HEK293 (cell line): Measurements from ENCODE around the gene PARD3.

Source experiments
- TSHZ1 ChIP-seq: fragments of 450-650 bp; formaldehyde crosslinking; IDR thresholded peaks from 2 replicates; pipeline ENCODE4 v1.5.1; 2016; ENCODE audit warnings: missing biosample characterization, missing genetic modification characterization, borderline replicate concordance
- ZBTB48 ChIP-seq: fragments of 450-650 bp; formaldehyde crosslinking; IDR thresholded peaks from 2 replicates; pipeline ENCODE4 v1.5.1; 2016; ENCODE audit warnings: missing biosample characterization, missing genetic modification characterization
- ZFP69B ChIP-seq: fragments of 450-650 bp; formaldehyde crosslinking; IDR thresholded peaks from 2 replicates; pipeline ENCODE4 v1.5.1; 2016; ENCODE audit warnings: missing biosample characterization, missing genetic modification characterization
- ZIC2 ChIP-seq: fragments of 450-650 bp; formaldehyde crosslinking; IDR thresholded peaks from 2 replicates; pipeline ENCODE4 v1.5.1; 2016; ENCODE audit warnings: missing biosample characterization, missing genetic modification characterization
- ZNF510 ChIP-seq: fragments of 450-650 bp; formaldehyde crosslinking; IDR thresholded peaks from 2 replicates; pipeline ENCODE4 v1.5.1; 2018; ENCODE audit warnings: mild to moderate bottlenecking, missing genetic modification characterization, missing biosample characterization; ENCODE audit not compliant: insufficient replicate concordance
- ZNF549 ChIP-seq: fragments of 450-650 bp; IDR thresholded peaks from 2 replicates; pipeline ENCODE4 v1.5.1; 2018; ENCODE audit warnings: missing biosample characterization, missing genetic modification characterization, mild to moderate bottlenecking, inconsistent platforms, moderate library complexity
- ZNF692 ChIP-seq: fragments of 450-650 bp; formaldehyde crosslinking; IDR thresholded peaks from 2 replicates; pipeline ENCODE4 v1.5.1; 2016; ENCODE audit warnings: missing biosample characterization, missing genetic modification characterization
- ZNF843 ChIP-seq: fragments of 450-650 bp; formaldehyde crosslinking; IDR thresholded peaks from 2 replicates; pipeline ENCODE4 v1.5.1; 2016; ENCODE audit warnings: missing biosample characterization, missing genetic modification characterization
- ZSCAN23 ChIP-seq: fragments of 450-650 bp; formaldehyde crosslinking; IDR thresholded peaks from 2 replicates; pipeline ENCODE4 v1.5.1; 2016; ENCODE audit warnings: missing biosample characterization, missing genetic modification characterization
- ZSCAN5A ChIP-seq: fragments of 450-650 bp; formaldehyde crosslinking; IDR thresholded peaks from 2 replicates; pipeline ENCODE4 v1.5.1; 2016; ENCODE audit warnings: missing biosample characterization, missing genetic modification characterization
- TF ChIP-seq, protein P1 (sequence below): fragments of 450-650 bp; formaldehyde crosslinking; conservative IDR thresholded peaks from 2 replicates; pipeline ENCODE4 v1.5.1; 2016; ENCODE audit warnings: low read depth, missing biosample characterization, missing genetic modification characterization
- TF ChIP-seq, protein P2 (sequence below): fragments of 450-650 bp; formaldehyde crosslinking; IDR thresholded peaks from 2 replicates; pipeline ENCODE4 v1.5.1; 2017; ENCODE audit warnings: missing biosample characterization, missing genetic modification characterization
- TF ChIP-seq, protein P3 (sequence below): fragments of 450-650 bp; formaldehyde crosslinking; conservative IDR thresholded peaks from 2 replicates; pipeline ENCODE4 v1.5.1; 2016; ENCODE audit warnings: low read depth, missing biosample characterization, missing genetic modification characterization
- TF ChIP-seq, protein P4 (sequence below): fragments of 450-650 bp; formaldehyde crosslinking; IDR thresholded peaks from 2 replicates; pipeline ENCODE4 v1.5.1; 2016; ENCODE audit warnings: missing biosample characterization, missing genetic modification characterization
- TF ChIP-seq, protein P5 (sequence below): fragments of 450-650 bp; formaldehyde crosslinking; IDR thresholded peaks from 2 replicates; pipeline ENCODE4 v1.5.1; 2016; ENCODE audit warnings: missing biosample characterization, missing genetic modification characterization
- TF ChIP-seq, protein P6 (sequence below): fragments of 450-650 bp; formaldehyde crosslinking; IDR thresholded peaks from 2 replicates; pipeline ENCODE4 v1.5.1; 2016; ENCODE audit warnings: missing biosample characterization, missing genetic modification characterization

The PARD3 gene

GRCh38 chr10:34139559-34139958 is 675.5 kb downstream of the PARD3 start (continued):
- TF ChIP-seq ZNF843 (tag by site-specific recombination) (peak; percentile 80), TSHZ1 (tag by site-specific recombination) (peak; percentile 82; the same call in 1 of the 2 replicates), ZNF692 (tag by site-specific recombination) (peak; percentile 61; the same call in 1 of the 2 replicates), ZSCAN23 (no peak), ZSCAN5A (tag by site-specific recombination) (no peak), ZNF510 (tag by site-specific recombination) (no peak), ZNF549 (tag by site-specific recombination) (no peak), ZFP69B (tag by site-specific recombination) (0 out of 2 replicates have a peak, but pooled peaks have one; percentile 28), ZIC2 (tag by site-specific recombination) (no peak), ZBTB48 (no peak)
- TF ChIP-seq, protein P1, sequence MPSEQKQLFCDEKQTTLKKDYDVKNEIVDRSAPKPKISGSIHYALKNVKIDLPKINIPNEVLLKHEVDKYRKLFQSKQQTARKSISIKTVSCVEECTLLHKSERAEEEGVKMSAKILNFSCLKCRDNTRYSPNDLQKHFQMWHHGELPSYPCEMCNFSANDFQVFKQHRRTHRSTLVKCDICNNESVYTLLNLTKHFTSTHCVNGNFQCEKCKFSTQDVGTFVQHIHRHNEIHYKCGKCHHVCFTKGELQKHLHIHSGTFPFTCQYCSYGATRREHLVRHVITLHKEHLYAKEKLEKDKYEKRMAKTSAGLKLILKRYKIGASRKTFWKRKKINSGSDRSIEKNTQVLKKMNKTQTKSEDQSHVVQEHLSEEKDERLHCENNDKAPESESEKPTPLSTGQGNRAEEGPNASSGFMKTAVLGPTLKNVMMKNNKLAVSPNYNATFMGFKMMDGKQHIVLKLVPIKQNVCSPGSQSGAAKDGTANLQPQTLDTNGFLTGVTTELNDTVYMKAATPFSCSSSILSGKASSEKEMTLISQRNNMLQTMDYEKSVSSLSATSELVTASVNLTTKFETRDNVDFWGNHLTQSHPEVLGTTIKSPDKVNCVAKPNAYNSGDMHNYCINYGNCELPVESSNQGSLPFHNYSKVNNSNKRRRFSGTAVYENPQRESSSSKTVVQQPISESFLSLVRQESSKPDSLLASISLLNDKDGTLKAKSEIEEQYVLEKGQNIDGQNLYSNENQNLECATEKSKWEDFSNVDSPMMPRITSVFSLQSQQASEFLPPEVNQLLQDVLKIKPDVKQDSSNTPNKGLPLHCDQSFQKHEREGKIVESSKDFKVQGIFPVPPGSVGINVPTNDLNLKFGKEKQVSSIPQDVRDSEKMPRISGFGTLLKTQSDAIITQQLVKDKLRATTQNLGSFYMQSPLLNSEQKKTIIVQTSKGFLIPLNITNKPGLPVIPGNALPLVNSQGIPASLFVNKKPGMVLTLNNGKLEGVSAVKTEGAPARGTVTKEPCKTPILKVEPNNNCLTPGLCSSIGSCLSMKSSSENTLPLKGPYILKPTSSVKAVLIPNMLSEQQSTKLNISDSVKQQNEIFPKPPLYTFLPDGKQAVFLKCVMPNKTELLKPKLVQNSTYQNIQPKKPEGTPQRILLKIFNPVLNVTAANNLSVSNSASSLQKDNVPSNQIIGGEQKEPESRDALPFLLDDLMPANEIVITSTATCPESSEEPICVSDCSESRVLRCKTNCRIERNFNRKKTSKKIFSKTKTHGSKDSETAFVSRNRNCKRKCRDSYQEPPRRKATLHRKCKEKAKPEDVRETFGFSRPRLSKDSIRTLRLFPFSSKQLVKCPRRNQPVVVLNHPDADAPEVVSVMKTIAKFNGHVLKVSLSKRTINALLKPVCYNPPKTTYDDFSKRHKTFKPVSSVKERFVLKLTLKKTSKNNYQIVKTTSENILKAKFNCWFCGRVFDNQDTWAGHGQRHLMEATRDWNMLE (tag by site-specific recombination) = 0 out of 2 replicates have a peak, but pooled peaks have one; percentile 29
- TF ChIP-seq, protein P2, sequence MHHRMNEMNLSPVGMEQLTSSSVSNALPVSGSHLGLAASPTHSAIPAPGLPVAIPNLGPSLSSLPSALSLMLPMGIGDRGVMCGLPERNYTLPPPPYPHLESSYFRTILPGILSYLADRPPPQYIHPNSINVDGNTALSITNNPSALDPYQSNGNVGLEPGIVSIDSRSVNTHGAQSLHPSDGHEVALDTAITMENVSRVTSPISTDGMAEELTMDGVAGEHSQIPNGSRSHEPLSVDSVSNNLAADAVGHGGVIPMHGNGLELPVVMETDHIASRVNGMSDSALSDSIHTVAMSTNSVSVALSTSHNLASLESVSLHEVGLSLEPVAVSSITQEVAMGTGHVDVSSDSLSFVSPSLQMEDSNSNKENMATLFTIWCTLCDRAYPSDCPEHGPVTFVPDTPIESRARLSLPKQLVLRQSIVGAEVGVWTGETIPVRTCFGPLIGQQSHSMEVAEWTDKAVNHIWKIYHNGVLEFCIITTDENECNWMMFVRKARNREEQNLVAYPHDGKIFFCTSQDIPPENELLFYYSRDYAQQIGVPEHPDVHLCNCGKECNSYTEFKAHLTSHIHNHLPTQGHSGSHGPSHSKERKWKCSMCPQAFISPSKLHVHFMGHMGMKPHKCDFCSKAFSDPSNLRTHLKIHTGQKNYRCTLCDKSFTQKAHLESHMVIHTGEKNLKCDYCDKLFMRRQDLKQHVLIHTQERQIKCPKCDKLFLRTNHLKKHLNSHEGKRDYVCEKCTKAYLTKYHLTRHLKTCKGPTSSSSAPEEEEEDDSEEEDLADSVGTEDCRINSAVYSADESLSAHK (tag by site-specific recombination) = peak; percentile 70; the same call in 1 of the 2 replicates
- TF ChIP-seq, protein P3, sequence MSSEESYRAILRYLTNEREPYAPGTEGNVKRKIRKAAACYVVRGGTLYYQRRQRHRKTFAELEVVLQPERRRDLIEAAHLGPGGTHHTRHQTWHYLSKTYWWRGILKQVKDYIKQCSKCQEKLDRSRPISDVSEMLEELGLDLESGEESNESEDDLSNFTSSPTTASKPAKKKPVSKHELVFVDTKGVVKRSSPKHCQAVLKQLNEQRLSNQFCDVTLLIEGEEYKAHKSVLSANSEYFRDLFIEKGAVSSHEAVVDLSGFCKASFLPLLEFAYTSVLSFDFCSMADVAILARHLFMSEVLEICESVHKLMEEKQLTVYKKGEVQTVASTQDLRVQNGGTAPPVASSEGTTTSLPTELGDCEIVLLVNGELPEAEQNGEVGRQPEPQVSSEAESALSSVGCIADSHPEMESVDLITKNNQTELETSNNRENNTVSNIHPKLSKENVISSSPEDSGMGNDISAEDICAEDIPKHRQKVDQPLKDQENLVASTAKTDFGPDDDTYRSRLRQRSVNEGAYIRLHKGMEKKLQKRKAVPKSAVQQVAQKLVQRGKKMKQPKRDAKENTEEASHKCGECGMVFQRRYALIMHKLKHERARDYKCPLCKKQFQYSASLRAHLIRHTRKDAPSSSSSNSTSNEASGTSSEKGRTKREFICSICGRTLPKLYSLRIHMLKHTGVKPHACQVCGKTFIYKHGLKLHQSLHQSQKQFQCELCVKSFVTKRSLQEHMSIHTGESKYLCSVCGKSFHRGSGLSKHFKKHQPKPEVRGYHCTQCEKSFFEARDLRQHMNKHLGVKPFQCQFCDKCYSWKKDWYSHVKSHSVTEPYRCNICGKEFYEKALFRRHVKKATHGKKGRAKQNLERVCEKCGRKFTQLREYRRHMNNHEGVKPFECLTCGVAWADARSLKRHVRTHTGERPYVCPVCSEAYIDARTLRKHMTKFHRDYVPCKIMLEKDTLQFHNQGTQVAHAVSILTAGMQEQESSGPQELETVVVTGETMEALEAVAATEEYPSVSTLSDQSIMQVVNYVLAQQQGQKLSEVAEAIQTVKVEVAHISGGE (tag by site-specific recombination) = no peak
- TF ChIP-seq, protein P4, sequence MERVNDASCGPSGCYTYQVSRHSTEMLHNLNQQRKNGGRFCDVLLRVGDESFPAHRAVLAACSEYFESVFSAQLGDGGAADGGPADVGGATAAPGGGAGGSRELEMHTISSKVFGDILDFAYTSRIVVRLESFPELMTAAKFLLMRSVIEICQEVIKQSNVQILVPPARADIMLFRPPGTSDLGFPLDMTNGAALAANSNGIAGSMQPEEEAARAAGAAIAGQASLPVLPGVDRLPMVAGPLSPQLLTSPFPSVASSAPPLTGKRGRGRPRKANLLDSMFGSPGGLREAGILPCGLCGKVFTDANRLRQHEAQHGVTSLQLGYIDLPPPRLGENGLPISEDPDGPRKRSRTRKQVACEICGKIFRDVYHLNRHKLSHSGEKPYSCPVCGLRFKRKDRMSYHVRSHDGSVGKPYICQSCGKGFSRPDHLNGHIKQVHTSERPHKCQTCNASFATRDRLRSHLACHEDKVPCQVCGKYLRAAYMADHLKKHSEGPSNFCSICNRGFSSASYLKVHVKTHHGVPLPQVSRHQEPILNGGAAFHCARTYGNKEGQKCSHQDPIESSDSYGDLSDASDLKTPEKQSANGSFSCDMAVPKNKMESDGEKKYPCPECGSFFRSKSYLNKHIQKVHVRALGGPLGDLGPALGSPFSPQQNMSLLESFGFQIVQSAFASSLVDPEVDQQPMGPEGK = peak; percentile 19; the same call in 1 of the 2 replicates
- TF ChIP-seq, protein P5, sequence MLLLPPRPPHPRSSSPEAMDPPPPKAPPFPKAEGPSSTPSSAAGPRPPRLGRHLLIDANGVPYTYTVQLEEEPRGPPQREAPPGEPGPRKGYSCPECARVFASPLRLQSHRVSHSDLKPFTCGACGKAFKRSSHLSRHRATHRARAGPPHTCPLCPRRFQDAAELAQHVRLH (tag by site-specific recombination) = 0 out of 2 replicates have a peak, but pooled peaks have one; percentile 17
- TF ChIP-seq, protein P6, sequence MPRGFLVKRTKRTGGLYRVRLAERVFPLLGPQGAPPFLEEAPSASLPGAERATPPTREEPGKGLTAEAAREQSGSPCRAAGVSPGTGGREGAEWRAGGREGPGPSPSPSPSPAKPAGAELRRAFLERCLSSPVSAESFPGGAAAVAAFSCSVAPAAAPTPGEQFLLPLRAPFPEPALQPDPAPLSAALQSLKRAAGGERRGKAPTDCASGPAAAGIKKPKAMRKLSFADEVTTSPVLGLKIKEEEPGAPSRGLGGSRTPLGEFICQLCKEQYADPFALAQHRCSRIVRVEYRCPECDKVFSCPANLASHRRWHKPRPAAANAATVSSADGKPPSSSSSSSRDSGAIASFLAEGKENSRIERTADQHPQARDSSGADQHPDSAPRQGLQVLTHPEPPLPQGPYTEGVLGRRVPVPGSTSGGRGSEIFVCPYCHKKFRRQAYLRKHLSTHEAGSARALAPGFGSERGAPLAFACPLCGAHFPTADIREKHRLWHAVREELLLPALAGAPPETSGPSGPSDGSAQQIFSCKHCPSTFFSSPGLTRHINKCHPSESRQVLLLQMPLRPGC (tag by site-specific recombination) = peak; percentile 76
